GM21737 (cell line): ENCODE results near the gene RAB5IF.
"Not testable (repeated sequence)": the region's sequence is repeated elsewhere in the genome, so short reads cannot be mapped to it uniquely, and the experiment has no call there.

ENCODE experiments used
- ATAC-seq: cut with Tn5 transposase; IDR thresholded peaks from one replicate; pipeline ENCODE4 v1.9.1; 2021; ENCODE audit warnings: mild to moderate bottlenecking, moderate library complexity; ENCODE audit not compliant: unreplicated experiment

The RAB5IF gene

GRCh38 chr20:36628076-36628475 lies 22.5 kb downstream of the RAB5IF start:
- ATAC-seq = no peak

- ATAC-seq = no peak
These were observed 24.4 kb downstream of the RAB5IF start for GRCh38 chr20:36629719-36630681.

GRCh38 chr20:36631646-36632045 lies 26.1 kb downstream of the RAB5IF start:
- ATAC-seq = no peak

GRCh38 chr20:36632147-36632486 lies 26.5 kb downstream of the RAB5IF start:
- no peak for ATAC-seq

- ATAC-seq = no peak
These were observed 27.1 kb downstream of the RAB5IF start for GRCh38 chr20:36632487-36633284.

GRCh38 chr20:36633285-36633772 lies 27.8 kb downstream of the RAB5IF start:
- ATAC-seq = no peak

- ATAC-seq = no peak
These were observed 28.8 kb downstream of the RAB5IF start for GRCh38 chr20:36634342-36634741.

GRCh38 chr20:36638876-36639400 lies 33.4 kb downstream of the RAB5IF start:
- not testable (repeated sequence) for ATAC-seq

- ATAC-seq = no peak
These were observed 35.9 kb downstream of the RAB5IF start for GRCh38 chr20:36641506-36641843.

GRCh38 chr20:36642136-36642535 lies 36.6 kb downstream of the RAB5IF start:
- no peak for ATAC-seq

GRCh38 chr20:36644032-36644705 lies 38.6 kb downstream of the RAB5IF start:
- ATAC-seq = no peak

- ATAC-seq = no peak
These were observed 39.1 kb downstream of the RAB5IF start for GRCh38 chr20:36644706-36645095.

- no peak for ATAC-seq
These were observed 39.8 kb downstream of the RAB5IF start for GRCh38 chr20:36645353-36645752.

GRCh38 chr20:36645998-36646397 lies 40.4 kb downstream of the RAB5IF start, which contains the start of gene SLA2:
Gene SLA2 (minus strand): TSS chr20:36646196. CDS start chr20:36641335, 4,861 bp downstream.
- no peak for ATAC-seq

GRCh38 chr20:36646678-36647077 lies 41.1 kb downstream of the RAB5IF start:
- no peak for ATAC-seq

- ATAC-seq = no peak
These were observed 41.9 kb downstream of the RAB5IF start for GRCh38 chr20:36647196-36648121.

GRCh38 chr20:36653456-36653855 lies 47.9 kb downstream of the RAB5IF start:
- ATAC-seq = no peak

- ATAC-seq = no peak
These were observed 48.9 kb downstream of the RAB5IF start for GRCh38 chr20:36654506-36654905.

- ATAC-seq = no peak
These were observed 49.4 kb downstream of the RAB5IF start for GRCh38 chr20:36655004-36655403.

- no peak for ATAC-seq
These were observed 51.2 kb downstream of the RAB5IF start for GRCh38 chr20:36656733-36657132.
